GM23338 (cell line): ENCODE data around the gene ZFP92. TPM values are rescaled to one million over a fixed set of nuclear protein-coding genes. Genes with fewer than 3 reads are reported as not detected.

ENCODE experiments used
- ATAC-seq: fragments of 200-7000 bp; cut with Tn5 transposase; 3 replicates; pipeline ENCODE4 v1.9.1; 2020
- DNase-seq: peaks from one replicate; pipeline ENCODE4 v3.0.0-alpha.2; 2015; ENCODE audit warnings: low spot score
- H2AFZ ChIP-seq: fragments of 200-600 bp; sonication (generic); 2 replicates; pipeline ENCODE4 v1.8.0; 2016; ENCODE audit warnings: antibody characterized with exemption, mild to moderate bottlenecking, moderate library complexity
- H3F3A ChIP-seq: fragments of 200-600 bp; sonication (generic); replicated peaks from 2 replicates; pipeline ENCODE4 v1.8.0; 2017; ENCODE audit warnings: antibody characterized with exemption, mixed run types, low read depth
- H3K27ac ChIP-seq: fragments of 200-600 bp; sonication (generic); 2 replicates; pipeline ENCODE4 v1.6.1; 2016; ENCODE audit warnings: low read depth
- H3K27me3 ChIP-seq: fragments of 200-600 bp; sonication (generic); 2 replicates; pipeline ENCODE4 v1.8.0; 2016; ENCODE audit warnings: mild to moderate bottlenecking, mixed run types, moderate library complexity; ENCODE audit not compliant: insufficient read depth
- H3K36me3 ChIP-seq: fragments of 200-600 bp; sonication (generic); 2 replicates; pipeline ENCODE4 v1.8.0; 2016; ENCODE audit warnings: mild to moderate bottlenecking; ENCODE audit not compliant: insufficient read depth
- H3K4me1 ChIP-seq: fragments of 200-600 bp; sonication (generic); 2 replicates; pipeline ENCODE4 v1.8.0; 2016; ENCODE audit warnings: mild to moderate bottlenecking, moderate library complexity; ENCODE audit not compliant: insufficient read depth
- H3K4me2 ChIP-seq: fragments of 200-600 bp; sonication (generic); 2 replicates; pipeline ENCODE4 v1.7.1; 2017; ENCODE audit warnings: mixed run types
- H3K4me3 ChIP-seq: fragments of 200-600 bp; sonication (generic); 2 replicates; pipeline ENCODE4 v1.6.1; 2016; ENCODE audit warnings: mixed run types
- H3K79me2 ChIP-seq: fragments of 200-600 bp; sonication (generic); replicated peaks from 2 replicates; pipeline ENCODE4 v1.8.0; 2017; ENCODE audit warnings: mild to moderate bottlenecking; ENCODE audit not compliant: insufficient read depth
- H3K9me2 ChIP-seq: fragments of 200-600 bp; sonication (generic); 2 replicates; pipeline ENCODE4 v1.8.0; 2017; ENCODE audit not compliant: insufficient read depth
- H4K20me1 ChIP-seq: fragments of 200-600 bp; sonication (generic); replicated peaks from 2 replicates; pipeline ENCODE4 v1.8.0; 2017; ENCODE audit warnings: mild to moderate bottlenecking; ENCODE audit not compliant: insufficient read depth
- H3K27ac Mint-ChIP-seq: 2 replicates; pipeline ENCODE4 v1.8.0; 2020; ENCODE audit warnings: inconsistent platforms, mild to moderate bottlenecking, moderate library complexity, mixed read lengths
- H3K27me3 Mint-ChIP-seq: 3 replicates; pipeline ENCODE4 v1.8.0; 2022; ENCODE audit warnings: low read depth, mild to moderate bottlenecking, moderate library complexity, mixed read lengths, inconsistent platforms; ENCODE audit not compliant: insufficient read depth, poor library complexity
- H3K36me3 Mint-ChIP-seq: 3 replicates; pipeline ENCODE4 v1.8.0; 2021; ENCODE audit warnings: low read depth, mild to moderate bottlenecking, inconsistent platforms, moderate library complexity, mixed read lengths
- H3K4me1 Mint-ChIP-seq: 3 replicates; pipeline ENCODE4 v1.8.0; 2020; ENCODE audit warnings: mild to moderate bottlenecking, inconsistent platforms, mixed read lengths
- H3K4me3 Mint-ChIP-seq: 3 replicates; pipeline ENCODE4 v1.8.0; 2021; ENCODE audit warnings: moderate library complexity, mild to moderate bottlenecking, inconsistent platforms, mixed read lengths
- H3K9me3 Mint-ChIP-seq: 3 replicates; pipeline ENCODE4 v1.8.0; 2020; ENCODE audit warnings: moderate library complexity, mild to moderate bottlenecking, inconsistent platforms, mixed read lengths
- CREB1 ChIP-seq: fragments of 250-450 bp; sonication (Bioruptor Pico); IDR thresholded peaks from 2 replicates; pipeline ENCODE4 v1.5.0; 2020; ENCODE audit warnings: low read depth, mild to moderate bottlenecking, moderate library complexity
- CTCF ChIP-seq, 2 experiments: fragments of 200-600 bp in 1 of 2; sonication (generic) in 1 of 2; conservative IDR thresholded peaks; 2 replicates each; pipeline versions ENCODE4 v1.5.1 to v1.6.1; 2016 to 2017; ENCODE audit warnings: antibody characterized with exemption in 2 of 2, low read depth in 2 of 2, mild to moderate bottlenecking in 2 of 2, moderate library complexity in 1 of 2
- EZH2 ChIP-seq: fragments of 200-600 bp; sonication (generic); IDR thresholded peaks from one replicate; pipeline ENCODE4 v1.8.0; 2017; ENCODE audit warnings: antibody characterized with exemption, mild to moderate bottlenecking, low read depth; ENCODE audit not compliant: unreplicated experiment
- EZH2phosphoT487 ChIP-seq: fragments of 200-600 bp; sonication (generic); IDR thresholded peaks from one replicate; pipeline ENCODE4 v1.8.1; 2018; ENCODE audit warnings: antibody characterized with exemption; ENCODE audit not compliant: unreplicated experiment
- NANOG ChIP-seq: IDR thresholded peaks from 2 replicates; pipeline ENCODE4 v1.6.1; 2016; ENCODE audit warnings: antibody characterized with exemption, borderline replicate concordance
- REST ChIP-seq: IDR thresholded peaks from one replicate; pipeline ENCODE4 v1.6.1; 2018; ENCODE audit warnings: antibody characterized with exemption; ENCODE audit not compliant: unreplicated experiment
- STAT1 ChIP-seq: IDR thresholded peaks from one replicate; pipeline ENCODE4 v1.6.1; 2016; ENCODE audit warnings: antibody characterized with exemption; ENCODE audit not compliant: unreplicated experiment
- ZNF331 ChIP-seq: fragments of 250-450 bp; sonication (Bioruptor Pico); IDR thresholded peaks from 2 replicates; pipeline ENCODE4 v1.5.0; 2020; ENCODE audit warnings: low read depth, mild to moderate bottlenecking, moderate library complexity
- polyA plus RNA-seq: library from polyadenylated mRNA; unstranded; fragments of >200 nt; fragmentation: Nextera tagmentation; extraction: Ambion mirVana; gene quantifications from 2 replicates; pipeline ENCODE4 v1.2.1, GENCODE V29; 2016
- total RNA-seq: library from RNA; depleted of rRNA; stranded (reverse); fragments of >200 nt; shearing (Covaris generic); gene quantifications from 2 replicates; pipeline ENCODE4 v1.2.3, GENCODE V29; 2014

ZFP92 gene
- total and polyA plus RNA-seq, 2 experiments from 2014 or later: 0.05 to 0.52 TPM

GRCh38 chrX:153412746-153413720 lies 1.8 kb downstream of the ZFP92 start:
- Mint-ChIP-seq H3K9me3 (no peaks in the 10 kb centered on the region), H3K27me3 (peaks cover 15% of the 10 kb centered on the region), H3K4me1 (peaks cover 16% of the 10 kb centered on the region), H3K4me3 (peak overlapping the region; percentile 56; the same call in 1 of the 3 replicates), H3K27ac (no peak overlapping the region), H3K36me3 (no peaks in the 10 kb centered on the region)
- DNase-seq: no peak
- no peaks in the 10 kb centered on the region for H3K9me2 ChIP-seq
- peaks cover 19% of the 10 kb centered on the region; the same call in 1 of the 2 replicates for H3K27me3 ChIP-seq
- H3K4me2 ChIP-seq: no peak overlapping the region
- no peaks in the 10 kb centered on the region for H3K4me1 ChIP-seq
- ATAC-seq: no peak
- no peaks in the 10 kb centered on the region for H4K20me1 ChIP-seq
- TF ChIP-seq CTCF (conservative IDR thresholded peaks at IDR 0.05; ENCODE audit: low read depth in 2 of 2) (peak; percentile 19 to 40; a peak in 2 of 4 replicates), ZNF331 (no peak)
- H2AFZ ChIP-seq: no peak overlapping the region
- no peaks in the 10 kb centered on the region for H3K36me3 ChIP-seq
- no peak overlapping the region for H3K4me3 ChIP-seq
- H3K79me2 ChIP-seq: no peaks in the 10 kb centered on the region
- no peak overlapping the region for H3K27ac ChIP-seq
- no peaks in the 10 kb centered on the region for H3F3A ChIP-seq

- no peaks in the 10 kb centered on the region for H3K36me3 ChIP-seq
- peaks cover 19% of the 10 kb centered on the region; the same call in 1 of the 2 replicates for H3K27me3 ChIP-seq
- no peak overlapping the region for H3K27ac ChIP-seq
- H3K4me1 Mint-ChIP-seq: peaks cover 18% of the 10 kb centered on the region
- DNase-seq (no peak), ATAC-seq (no peak)
- H3K4me3 Mint-ChIP-seq: no peak overlapping the region
- no peak overlapping the region for H3K27ac Mint-ChIP-seq
- no peak overlapping the region for H2AFZ ChIP-seq
- H3F3A ChIP-seq: no peaks in the 10 kb centered on the region
- no peak overlapping the region for H3K4me2 ChIP-seq
- H3K9me2 ChIP-seq: no peaks in the 10 kb centered on the region
- no peaks in the 10 kb centered on the region for H4K20me1 ChIP-seq
- H3K9me3 Mint-ChIP-seq: no peaks in the 10 kb centered on the region
- no peaks in the 10 kb centered on the region for H3K79me2 ChIP-seq
- H3K4me1 ChIP-seq: no peaks in the 10 kb centered on the region
- no peak overlapping the region for H3K4me3 ChIP-seq
- H3K36me3 Mint-ChIP-seq: no peaks in the 10 kb centered on the region
- peaks cover 15% of the 10 kb centered on the region for H3K27me3 Mint-ChIP-seq
- no peak for TF ChIP-seq ZNF331
- no peak for TF ChIP-seq CREB1 (CRISPR knock-in tag)
- TF ChIP-seq REST: no peak
- TF ChIP-seq EZH2phosphoT487: no peak
- TF ChIP-seq CTCF (conservative IDR thresholded peaks at IDR 0.05; ENCODE audit: low read depth in 2 of 2): no peak
- TF ChIP-seq EZH2: no peak
- no peak for TF ChIP-seq NANOG
- no peak for TF ChIP-seq STAT1
Observed at GRCh38 chrX:153413731-153414130, 2.5 kb downstream of the ZFP92 start.
